K562 (cell line): ENCODE measurements around the gene TRAF7. TPM values are rescaled to one million over a fixed set of nuclear protein-coding genes. Genes with fewer than 3 reads are reported as not detected.

ENCODE experiments used
- CBX2 ChIP-seq: fragments of 200-600 bp; sonication (generic); IDR thresholded peaks from one replicate; pipeline ENCODE4 v1.6.1; 2012; ENCODE audit warnings: mild to moderate bottlenecking, low read length, inconsistent platforms; ENCODE audit not compliant: insufficient read depth, poor library complexity, severe bottlenecking
- ETV6 ChIP-seq, 3 experiments: fragments of 150-350 bp in 1 of 3; sonication (generic) in 1 of 3; formaldehyde crosslinking in 1 of 3; IDR thresholded peaks; 2 replicates each; pipeline versions ENCODE4 v1.6.1 to v1.8.0; 2014 to 2022; ENCODE audit warnings: borderline replicate concordance in 2 of 3, low read depth in 2 of 3, antibody characterized with exemption in 1 of 3, low read length in 1 of 3, mild to moderate bottlenecking in 1 of 3, missing genetic modification reagents in 1 of 3
- NBN ChIP-seq: fragments of 450-650 bp; IDR thresholded peaks from 2 replicates; pipeline ENCODE4 v1.6.1; 2016; ENCODE audit warnings: low read depth, mild to moderate bottlenecking
- SIN3B ChIP-seq: fragments of 450-650 bp; IDR thresholded peaks from 2 replicates; pipeline ENCODE4 v1.6.1; 2017; ENCODE audit warnings: low read depth, mild to moderate bottlenecking, moderate library complexity
- ZNF121 ChIP-seq: sonication (generic); formaldehyde crosslinking; conservative IDR thresholded peaks from 2 replicates; pipeline ENCODE4 v1.8.0; 2022; ENCODE audit warnings: missing genetic modification reagents
- ZNF699 ChIP-seq: fragments of 250-450 bp; sonication (Bioruptor Pico); IDR thresholded peaks from 2 replicates; pipeline ENCODE4 v1.8.0; 2021; ENCODE audit warnings: mild to moderate bottlenecking, moderate library complexity; ENCODE audit not compliant: insufficient replicate concordance
- polyA plus RNA-seq, 8 experiments: library from polyadenylated mRNA; depleted of rRNA in 4 of 8; stranded (reverse) in 5 of 8; unstranded in 3 of 8; fragments of >200 nt; fragmentation: Nextera tagmentation in 2 of 8; fragmentation: Illumina TruSeq in 1 of 8; extraction: Ambion mirVana in 2 of 8; extraction: Trizol in 1 of 8; gene quantifications; 2 replicates each; pipeline versions ENCODE4 v1.2.1 to v1.2.3, GENCODE V29; 2011 to 2014; ENCODE audit warnings: inconsistent platforms in 1 of 8, missing spikeins in 1 of 8
- total RNA-seq, 7 experiments: library from RNA; depleted of rRNA in 6 of 7; stranded (reverse); fragments of >200 nt in 6 of 7; fragmentation: Illumina TruSeq in 2 of 7; extraction: Trizol in 2 of 7; gene quantifications; 2 replicates each; pipeline versions ENCODE4 v1.2.1 to v1.2.3, GENCODE V29; 2011 to 2021; ENCODE audit warnings: low replicate concordance in 1 of 7
- TF ChIP-seq, protein P1 (sequence below), 2 experiments: fragments of 450-650 bp in 1 of 2; sonication (generic) in 1 of 2; formaldehyde crosslinking in 1 of 2; IDR thresholded peaks; 2 replicates each; pipeline versions ENCODE4 v1.7.1 to v1.9.0; 2016 to 2022; ENCODE audit warnings: inconsistent platforms in 1 of 2, mild to moderate bottlenecking in 1 of 2, missing genetic modification reagents in 1 of 2
- TF ChIP-seq, protein P2 (sequence below): IDR thresholded peaks from 2 replicates; pipeline ENCODE4 v1.6.1; 2012; ENCODE audit warnings: low read depth, low read length, improper control_type of control experiment, borderline replicate concordance
- TF ChIP-seq, protein P3 (sequence below): fragments of 450-650 bp; IDR thresholded peaks from one replicate; pipeline ENCODE4 v1.6.1; 2018; ENCODE audit warnings: mild to moderate bottlenecking, moderate library complexity; ENCODE audit not compliant: partially characterized antibody
- TF ChIP-seq, protein P4 (sequence below): sonication (generic); formaldehyde crosslinking; IDR thresholded peaks from 2 replicates; pipeline ENCODE4 v1.8.0; 2022; ENCODE audit warnings: mild to moderate bottlenecking, low read depth, missing genetic modification reagents

TRAF7 gene
- total and polyA plus RNA-seq, 9 of the 15 experiments (the other 6 are each of a cell fraction or from before 2014, with no cell fraction given) = 1.1 to 113 (median 41.6) TPM

DNA sequence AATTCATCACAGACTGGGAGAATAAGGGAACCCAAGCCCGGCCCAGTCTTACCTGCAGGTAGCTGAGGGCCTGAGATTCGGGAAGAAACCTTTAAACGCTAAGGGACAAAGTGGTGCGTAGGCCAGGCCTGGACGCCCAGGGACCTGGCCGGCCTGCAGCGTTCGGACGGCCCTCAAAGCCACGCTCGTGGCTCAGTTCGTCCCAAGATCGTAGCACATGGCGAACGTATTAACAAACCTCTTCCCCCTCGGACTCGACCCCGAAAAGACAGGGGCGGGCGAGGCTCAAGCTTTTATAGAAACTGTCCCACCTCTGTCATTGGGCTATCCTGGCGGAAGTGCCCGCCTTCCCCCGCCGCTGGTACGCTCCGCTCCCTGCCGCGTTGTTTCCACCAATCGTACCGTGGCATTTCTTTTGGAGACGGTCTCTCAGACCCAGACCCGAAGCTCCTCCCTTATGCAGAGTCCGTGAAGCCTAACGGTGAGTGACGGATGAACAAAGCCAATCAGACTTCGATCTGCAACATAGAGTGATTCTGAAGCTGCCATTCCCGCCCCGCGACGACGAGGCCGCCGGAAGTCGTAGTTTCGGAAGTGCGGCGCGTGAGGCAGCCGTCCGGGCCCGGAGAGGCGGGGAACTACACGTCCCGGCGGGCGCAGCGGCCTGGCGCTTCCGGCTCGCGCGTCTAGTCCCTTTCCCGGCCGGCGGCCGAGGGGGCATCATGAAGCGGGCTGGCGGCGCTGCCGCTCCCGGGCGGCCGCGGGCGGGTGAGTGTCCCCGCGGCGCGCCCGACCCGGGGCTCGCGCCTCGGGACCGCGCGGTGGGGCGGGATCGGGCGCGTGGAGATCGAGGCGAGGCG is at the start of gene TRAF7 (continued):
- TF ChIP-seq, protein P1, sequence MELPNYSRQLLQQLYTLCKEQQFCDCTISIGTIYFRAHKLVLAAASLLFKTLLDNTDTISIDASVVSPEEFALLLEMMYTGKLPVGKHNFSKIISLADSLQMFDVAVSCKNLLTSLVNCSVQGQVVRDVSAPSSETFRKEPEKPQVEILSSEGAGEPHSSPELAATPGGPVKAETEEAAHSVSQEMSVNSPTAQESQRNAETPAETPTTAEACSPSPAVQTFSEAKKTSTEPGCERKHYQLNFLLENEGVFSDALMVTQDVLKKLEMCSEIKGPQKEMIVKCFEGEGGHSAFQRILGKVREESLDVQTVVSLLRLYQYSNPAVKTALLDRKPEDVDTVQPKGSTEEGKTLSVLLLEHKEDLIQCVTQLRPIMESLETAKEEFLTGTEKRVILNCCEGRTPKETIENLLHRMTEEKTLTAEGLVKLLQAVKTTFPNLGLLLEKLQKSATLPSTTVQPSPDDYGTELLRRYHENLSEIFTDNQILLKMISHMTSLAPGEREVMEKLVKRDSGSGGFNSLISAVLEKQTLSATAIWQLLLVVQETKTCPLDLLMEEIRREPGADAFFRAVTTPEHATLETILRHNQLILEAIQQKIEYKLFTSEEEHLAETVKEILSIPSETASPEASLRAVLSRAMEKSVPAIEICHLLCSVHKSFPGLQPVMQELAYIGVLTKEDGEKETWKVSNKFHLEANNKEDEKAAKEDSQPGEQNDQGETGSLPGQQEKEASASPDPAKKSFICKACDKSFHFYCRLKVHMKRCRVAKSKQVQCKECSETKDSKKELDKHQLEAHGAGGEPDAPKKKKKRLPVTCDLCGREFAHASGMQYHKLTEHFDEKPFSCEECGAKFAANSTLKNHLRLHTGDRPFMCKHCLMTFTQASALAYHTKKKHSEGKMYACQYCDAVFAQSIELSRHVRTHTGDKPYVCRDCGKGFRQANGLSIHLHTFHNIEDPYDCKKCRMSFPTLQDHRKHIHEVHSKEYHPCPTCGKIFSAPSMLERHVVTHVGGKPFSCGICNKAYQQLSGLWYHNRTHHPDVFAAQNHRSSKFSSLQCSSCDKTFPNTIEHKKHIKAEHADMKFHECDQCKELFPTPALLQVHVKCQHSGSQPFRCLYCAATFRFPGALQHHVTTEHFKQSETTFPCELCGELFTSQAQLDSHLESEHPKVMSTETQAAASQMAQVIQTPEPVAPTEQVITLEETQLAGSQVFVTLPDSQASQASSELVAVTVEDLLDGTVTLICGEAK (IDR thresholded peaks at IDR 0.05) = peak; percentile 95
- TF ChIP-seq, protein P1 (CRISPR knock-in tag; IDR thresholded peaks at IDR 0.05) = no peak
- TF ChIP-seq, protein P2, sequence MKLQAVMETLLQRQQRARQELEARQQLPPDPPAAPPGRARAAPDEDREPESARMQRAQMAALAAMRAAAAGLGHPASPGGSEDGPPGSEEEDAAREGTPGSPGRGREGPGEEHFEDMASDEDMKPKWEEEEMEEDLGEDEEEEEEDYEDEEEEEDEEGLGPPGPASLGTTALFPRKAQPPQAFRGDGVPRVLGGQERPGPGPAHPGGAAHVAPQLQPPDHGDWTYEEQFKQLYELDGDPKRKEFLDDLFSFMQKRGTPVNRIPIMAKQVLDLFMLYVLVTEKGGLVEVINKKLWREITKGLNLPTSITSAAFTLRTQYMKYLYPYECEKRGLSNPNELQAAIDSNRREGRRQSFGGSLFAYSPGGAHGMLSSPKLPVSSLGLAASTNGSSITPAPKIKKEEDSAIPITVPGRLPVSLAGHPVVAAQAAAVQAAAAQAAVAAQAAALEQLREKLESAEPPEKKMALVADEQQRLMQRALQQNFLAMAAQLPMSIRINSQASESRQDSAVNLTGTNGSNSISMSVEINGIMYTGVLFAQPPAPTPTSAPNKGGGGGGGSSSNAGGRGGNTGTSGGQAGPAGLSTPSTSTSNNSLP = no peak
- TF ChIP-seq ZNF699 (CRISPR knock-in tag) (no peak), ETV6 (IDR thresholded peaks at IDR 0.05; ENCODE audit: borderline replicate concordance in 1 of 2, low read depth in 2 of 2, low read length in 1 of 2) (no peak), ETV6 (CRISPR knock-in tag; IDR thresholded peaks at IDR 0.05; ENCODE audit: borderline replicate concordance) (peak; percentile 80; the same call in 1 of the 2 replicates), NBN (peak; percentile 58; the same call in 1 of the 2 replicates), CBX2 (no peak), ZNF121 (no peak), SIN3B (peak; percentile 65; the same call in 1 of the 2 replicates)
- TF ChIP-seq, protein P3, sequence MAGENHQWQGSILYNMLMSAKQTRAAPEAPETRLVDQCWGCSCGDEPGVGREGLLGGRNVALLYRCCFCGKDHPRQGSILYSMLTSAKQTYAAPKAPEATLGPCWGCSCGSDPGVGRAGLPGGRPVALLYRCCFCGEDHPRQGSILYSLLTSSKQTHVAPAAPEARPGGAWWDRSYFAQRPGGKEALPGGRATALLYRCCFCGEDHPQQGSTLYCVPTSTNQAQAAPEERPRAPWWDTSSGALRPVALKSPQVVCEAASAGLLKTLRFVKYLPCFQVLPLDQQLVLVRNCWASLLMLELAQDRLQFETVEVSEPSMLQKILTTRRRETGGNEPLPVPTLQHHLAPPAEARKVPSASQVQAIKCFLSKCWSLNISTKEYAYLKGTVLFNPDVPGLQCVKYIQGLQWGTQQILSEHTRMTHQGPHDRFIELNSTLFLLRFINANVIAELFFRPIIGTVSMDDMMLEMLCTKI = no peak
- TF ChIP-seq, protein P4, sequence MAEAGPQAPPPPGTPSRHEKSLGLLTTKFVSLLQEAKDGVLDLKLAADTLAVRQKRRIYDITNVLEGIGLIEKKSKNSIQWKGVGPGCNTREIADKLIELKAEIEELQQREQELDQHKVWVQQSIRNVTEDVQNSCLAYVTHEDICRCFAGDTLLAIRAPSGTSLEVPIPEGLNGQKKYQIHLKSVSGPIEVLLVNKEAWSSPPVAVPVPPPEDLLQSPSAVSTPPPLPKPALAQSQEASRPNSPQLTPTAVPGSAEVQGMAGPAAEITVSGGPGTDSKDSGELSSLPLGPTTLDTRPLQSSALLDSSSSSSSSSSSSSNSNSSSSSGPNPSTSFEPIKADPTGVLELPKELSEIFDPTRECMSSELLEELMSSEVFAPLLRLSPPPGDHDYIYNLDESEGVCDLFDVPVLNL (CRISPR knock-in tag) = no peak
